IPS-NIHi11 (cell line): ENCODE measurements around the gene PDE4B.
"Not testable (repeated sequence)": the region's sequence is repeated elsewhere in the genome, so short reads cannot be mapped to it uniquely, and the experiment has no call there.

Experiments used
- DNase-seq: peaks from one replicate; pipeline ENCODE4 v3.0.0; 2012; ENCODE audit warnings: mixed read lengths, low spot score

PDE4B gene

DNA sequence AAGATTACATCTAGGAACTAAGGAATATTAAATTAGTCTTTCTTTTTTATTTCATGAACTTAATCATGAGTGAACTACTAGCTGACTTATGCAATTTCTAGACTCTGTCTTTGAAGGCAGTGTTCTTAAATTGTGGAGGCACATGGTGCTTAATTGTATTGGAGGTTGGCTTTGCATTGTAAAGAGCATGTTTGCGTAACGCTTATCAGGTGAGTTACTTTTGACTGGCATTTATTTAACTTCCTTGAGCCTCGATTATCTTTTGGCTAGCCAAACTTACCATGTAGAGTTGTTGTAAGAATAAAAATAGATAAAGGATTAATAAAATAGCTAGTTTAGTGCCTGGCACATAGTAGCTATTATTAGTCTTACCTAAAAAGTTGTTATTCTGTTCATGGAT lies 262.4 kb downstream of the PDE4B start:
- DNase-seq, result no peak

DNA sequence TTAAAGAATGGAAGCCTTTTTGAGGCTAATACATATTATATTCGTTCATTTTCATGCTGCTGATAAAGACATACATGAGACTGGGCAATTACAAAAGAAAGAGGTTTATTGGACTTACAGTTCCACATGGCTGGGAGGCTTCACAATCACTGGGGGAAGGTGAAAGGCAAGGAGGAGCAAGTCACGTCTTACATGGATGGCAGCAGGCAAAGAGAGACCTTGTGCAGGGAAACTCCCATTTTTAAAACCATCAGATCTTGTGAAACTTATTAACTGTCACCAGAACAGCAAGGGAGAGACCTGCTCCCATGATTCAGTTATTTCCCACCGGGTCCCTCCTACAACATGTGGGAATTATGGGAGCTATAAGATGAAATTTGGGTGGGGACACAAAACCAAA lies 264.8 kb downstream of the PDE4B start:
- not testable (repeated sequence) for DNase-seq

DNA sequence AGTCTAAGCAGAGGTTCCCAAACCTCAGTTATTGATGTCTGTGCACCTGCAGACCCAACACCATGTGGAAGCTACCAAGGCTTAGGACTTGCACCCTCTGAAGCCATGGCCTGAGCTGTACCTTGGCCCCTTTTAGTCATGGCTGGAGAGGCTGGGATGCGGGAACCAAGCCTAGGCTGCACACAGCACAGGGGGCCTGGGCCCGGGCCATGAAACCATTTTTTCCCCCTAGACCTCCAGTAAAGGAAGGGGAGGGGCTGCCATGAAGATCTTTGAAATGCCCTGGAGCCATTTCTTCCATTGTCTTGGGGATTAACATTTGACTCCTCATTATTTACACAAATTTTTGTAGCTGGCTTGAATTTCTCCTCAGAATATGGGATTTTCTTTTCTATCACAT lies 265.9 kb downstream of the PDE4B start:
- no peak for DNase-seq

DNA sequence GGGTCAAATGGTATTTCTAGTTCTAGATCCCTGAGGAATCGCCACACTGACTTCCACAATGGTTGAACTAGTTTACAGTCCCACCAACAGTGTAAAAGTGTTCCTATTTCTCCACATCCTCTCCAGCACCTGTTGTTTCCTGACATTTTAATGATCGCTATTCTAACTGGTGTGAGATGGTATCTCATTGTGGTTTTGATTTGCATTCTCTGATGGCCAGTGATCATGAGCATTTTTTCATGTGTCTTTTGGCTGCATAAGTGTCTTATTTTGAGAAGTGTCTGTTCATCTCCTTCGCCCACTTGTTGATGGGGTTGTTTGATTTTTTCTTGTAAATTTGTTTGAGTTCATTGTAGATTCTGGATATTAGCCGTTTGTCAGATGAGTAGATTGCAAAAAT lies 274.5 kb downstream of the PDE4B start:
- not testable (repeated sequence) for DNase-seq

DNA sequence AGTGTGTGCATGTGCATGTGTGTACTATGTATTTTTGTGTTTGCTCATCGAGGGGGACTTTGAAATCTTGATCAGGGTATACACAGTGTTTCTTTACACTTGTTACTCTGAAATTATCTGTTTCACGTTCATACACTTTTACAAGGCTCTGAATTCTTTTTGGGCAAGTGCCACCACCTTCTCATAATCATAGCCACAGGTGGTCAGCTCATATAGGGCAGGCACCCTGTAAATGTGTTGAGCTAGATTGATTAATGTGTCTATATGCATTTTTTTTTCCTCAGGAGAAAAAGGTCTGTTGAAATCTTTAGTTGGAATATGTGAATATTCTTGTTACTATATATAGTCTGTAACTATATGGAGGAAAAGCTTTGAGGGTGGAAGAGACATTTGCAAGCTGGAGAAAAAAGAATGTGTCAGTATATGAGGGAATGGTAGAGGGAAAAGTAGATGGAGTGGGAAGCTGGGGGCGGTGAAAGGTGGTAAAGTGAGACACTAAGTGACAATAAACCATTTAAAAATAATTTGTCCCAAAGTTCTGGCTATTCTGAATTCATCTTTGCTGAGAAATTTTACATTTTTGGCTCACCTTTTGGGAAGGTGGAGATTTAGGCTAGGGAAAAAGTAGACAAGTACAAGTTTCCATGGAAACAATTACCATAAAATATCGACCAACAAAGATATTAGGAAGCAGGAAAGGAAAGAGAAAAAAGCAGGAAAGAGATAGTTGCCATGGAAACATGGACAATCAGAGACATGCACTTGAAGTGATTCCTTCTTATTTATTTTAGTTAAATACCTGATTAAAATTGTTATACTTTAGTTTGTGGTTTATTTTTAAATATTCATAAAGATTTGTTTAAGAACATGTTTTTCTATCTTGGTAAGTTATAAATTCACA lies 277.5 kb downstream of the PDE4B start:
- DNase-seq, result no peak

DNA sequence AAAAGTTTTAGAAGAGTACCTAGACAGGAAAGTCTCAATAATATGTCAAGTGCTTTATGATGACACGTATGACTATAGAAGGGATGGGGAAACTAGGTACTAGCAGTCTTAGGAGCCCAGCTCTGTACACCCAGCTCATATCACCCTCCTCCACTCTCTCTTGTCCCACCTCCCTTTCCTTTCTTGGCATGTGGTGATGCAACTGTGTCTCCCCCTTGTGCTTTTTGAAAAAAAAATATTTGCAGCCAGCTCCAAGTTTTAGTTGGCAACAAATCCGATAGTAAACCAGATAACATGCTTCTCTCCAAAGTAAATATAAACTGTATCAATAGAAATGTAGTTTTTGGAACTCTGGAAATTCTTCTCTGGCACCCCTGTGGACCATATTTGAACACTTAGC lies 280.7 kb downstream of the PDE4B start:
- no peak for DNase-seq

DNA sequence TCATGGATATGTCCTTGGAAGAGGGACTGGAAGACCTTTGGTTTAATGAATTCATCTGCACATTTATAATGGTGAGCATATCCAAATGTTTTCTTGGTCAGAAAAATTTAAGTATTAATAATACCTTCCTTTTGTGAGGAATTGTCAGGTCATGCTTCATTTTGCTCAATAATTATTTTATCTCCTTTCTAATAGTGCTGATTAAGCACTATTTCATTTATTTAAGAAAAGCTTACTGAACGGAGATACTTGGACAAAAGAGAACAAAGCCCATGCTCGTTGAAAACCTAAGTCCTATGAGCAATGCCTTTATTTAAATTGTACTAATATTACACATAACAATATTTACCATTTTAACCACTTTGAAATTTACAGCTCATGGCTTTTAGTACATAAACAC lies 281.5 kb downstream of the PDE4B start:
- DNase-seq, result no peak

DNA sequence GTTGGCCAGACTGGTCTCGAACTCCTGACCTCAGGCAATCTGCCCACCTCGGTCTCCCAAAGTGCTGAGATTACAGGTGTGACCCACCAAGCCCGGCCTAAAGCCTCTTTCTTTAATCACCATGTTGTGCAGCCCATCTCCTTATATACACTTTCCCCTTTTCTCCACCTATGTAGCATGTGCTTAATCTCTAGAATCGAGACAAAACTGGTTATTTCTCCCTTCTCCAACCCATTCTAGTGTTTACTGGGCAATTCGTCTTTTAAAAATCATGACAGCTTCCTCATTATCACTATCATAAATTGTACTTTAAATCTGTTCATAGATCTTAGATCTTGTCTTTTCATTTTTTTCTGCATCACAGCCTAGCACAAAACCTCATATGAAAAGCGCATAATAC lies 285.7 kb downstream of the PDE4B start:
- DNase-seq, result no peak

DNA sequence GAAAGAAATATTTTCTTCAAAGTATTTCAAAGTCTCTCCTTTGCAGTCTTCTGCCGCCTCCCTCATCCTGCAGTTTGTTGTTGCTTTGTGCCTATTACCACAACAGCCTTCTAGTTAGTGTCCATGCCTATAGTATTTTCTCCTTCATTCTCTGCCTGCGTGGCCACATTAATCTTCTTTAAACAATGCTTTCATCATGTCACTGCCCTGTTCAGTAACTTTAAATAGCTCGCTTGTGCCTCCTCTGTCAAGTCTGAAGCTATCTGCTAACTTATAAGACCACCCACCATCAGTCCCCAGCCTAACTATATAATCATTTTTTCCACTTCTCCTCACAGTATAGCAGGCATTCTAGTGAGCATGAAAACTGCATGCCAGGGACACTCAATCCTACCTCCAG lies 290.3 kb downstream of the PDE4B start:
- no peak for DNase-seq

DNA sequence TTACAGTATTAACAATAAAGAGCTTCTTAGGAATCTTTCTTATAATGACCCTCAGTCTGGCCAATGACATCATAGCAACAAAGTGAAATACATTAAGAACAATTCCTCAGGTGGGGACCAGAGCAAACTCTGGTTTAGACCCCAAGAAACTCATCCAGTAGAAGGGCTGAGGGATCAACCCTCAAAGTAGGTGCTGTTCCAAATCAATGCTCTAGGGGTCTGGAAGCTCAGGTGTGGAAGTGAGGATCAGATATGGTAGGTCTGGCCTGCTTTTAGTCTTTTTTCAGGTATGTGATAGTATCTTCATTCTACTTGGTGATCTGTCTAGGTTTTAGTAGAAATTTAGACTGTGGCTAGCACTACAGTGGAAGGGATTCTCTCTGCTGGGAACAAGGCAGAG lies 291.7 kb downstream of the PDE4B start:
- DNase-seq, result peak; percentile 16

DNA sequence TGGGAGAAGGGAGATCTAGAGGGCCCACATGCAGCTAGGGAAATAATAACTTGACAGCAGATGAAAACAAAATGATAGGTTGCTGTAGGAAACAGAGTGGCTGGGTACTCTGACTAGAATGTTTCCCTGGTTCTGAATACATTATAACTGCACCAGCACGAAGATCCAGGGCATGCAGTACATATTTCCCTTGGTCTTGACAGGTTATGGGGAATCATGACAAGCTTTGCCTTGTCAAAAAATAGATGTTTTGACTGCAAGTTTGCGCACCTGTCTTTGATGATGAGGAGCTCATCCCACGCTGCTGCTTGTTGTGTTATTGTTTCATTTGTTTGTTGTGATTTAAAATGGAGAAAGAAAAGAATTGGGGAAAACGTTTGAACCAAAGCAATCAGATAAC lies 292.9 kb downstream of the PDE4B start:
- DNase-seq, result no peak

DNA sequence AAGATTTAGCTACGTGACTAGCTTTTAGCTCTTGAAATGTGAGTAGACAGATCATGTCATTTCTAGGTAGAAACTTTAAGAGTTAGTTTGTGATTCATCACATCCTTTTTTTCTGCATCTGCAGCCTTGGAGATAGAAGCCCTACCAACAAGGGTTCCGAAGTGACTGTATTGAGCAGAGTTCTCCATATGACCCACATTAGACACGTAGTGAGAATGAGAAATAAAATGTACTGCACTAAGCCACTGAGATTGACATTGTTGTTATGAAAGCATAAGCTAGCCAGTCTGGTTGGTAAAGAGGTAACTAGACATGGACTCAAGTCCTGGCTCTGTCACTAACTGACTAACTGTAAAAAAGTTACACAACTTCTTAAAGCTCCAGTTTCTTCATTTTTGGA lies 296.1 kb downstream of the PDE4B start:
- no peak for DNase-seq

DNA sequence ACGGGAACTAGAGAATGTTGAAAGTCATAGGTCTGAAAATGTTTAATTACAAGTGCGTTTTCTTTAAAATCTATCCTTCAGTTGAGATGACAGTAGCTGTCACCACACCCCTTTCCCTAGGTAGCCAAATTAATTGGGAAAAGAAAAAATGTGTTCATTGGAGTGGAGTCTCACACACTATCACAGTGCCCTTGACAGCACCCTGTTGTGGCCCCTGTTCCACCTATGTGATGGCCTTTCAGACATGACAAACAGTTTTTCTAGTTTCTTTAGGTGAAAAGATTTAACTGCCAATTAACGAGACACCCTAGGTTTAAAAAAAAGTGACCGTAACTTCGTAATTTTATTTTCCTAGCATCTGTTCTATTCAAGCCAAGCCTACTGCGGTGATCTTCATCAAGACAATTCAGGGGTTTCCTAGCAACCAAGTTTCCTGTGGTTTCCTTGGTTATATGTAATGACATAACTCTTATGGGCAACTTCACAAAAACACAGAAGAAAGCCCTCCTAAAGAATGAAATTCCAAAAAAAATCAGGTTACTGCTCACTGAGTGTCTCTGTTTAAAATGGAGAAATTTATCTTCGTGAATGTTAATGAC lies 298.3 kb downstream of the PDE4B start:
- peak; percentile 10 for DNase-seq

DNA sequence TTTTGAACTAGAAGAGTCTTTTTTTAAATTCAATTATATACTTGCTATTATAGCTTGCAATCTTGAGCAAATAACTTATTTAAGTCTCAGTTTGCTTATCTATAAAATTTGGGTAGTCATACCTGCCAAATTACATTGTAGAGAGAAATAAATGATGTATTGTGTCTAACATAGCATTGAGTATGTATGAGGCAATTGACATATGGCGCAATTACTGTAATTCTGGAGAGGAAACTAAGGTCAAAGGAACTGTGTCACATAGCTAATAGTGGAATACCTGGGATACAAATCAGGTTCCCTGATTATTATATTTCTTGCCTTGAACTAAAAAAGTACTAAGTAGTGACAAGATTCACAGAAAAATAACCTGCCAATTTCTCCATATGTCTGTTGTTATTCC lies 302.5 kb downstream of the PDE4B start:
- DNase-seq, result no peak

DNA sequence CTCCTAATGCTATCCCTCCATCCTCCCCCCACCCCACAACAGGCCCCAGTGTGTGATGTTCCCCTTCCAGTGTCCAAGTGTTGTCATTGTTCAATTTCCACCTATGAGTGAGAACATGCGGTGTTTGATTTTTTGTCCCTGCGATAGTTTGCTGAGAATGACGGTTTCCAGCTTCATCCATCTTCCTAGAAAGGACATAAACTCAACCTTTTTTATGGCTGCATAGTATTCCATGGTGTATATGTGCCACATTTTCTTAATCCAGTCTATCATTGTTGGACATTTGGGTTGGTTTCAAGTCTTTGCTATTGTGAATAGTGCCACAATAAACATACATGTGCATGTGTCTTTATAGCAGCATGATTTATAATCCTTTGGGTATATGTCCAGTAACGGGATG lies 308.3 kb downstream of the PDE4B start:
- not testable (repeated sequence) for DNase-seq

DNA sequence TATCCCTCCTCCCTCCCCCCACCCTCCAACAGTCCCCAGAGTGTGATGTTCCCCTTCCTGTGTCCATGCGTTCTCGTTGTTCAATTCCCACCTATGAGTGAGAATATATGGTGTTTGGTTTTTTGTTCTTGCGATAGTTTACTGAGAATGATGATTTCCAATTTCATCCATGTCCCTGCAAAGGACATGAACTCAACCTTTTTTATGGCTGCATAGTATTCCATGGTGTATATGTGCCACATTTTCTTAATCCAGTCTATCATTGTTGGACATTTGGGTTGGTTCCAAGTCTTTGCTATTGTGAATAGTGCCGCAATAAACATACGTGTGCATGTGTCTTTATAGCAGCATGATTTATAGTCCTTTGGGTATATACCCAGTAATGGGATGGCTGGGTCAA lies 311.4 kb downstream of the PDE4B start:
- not testable (repeated sequence) for DNase-seq

DNA sequence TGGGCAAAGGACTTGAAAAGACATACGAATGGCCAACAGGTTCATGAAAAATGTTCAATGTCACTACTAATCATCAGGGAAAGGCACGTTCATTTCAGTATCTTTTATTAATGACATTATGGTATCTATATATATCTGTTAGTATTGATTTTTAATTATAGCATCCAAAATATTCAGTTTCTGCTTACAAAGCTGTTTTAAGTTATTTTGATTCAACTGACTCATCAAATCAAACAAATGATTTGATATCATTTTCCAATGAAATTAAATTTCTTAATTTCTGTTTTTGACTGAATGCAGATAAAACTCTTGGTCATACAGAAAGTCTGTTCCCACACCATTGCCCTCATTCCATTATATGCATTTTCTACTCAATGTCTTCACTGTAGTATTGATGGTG lies 315.9 kb downstream of the PDE4B start:
- no peak for DNase-seq

DNA sequence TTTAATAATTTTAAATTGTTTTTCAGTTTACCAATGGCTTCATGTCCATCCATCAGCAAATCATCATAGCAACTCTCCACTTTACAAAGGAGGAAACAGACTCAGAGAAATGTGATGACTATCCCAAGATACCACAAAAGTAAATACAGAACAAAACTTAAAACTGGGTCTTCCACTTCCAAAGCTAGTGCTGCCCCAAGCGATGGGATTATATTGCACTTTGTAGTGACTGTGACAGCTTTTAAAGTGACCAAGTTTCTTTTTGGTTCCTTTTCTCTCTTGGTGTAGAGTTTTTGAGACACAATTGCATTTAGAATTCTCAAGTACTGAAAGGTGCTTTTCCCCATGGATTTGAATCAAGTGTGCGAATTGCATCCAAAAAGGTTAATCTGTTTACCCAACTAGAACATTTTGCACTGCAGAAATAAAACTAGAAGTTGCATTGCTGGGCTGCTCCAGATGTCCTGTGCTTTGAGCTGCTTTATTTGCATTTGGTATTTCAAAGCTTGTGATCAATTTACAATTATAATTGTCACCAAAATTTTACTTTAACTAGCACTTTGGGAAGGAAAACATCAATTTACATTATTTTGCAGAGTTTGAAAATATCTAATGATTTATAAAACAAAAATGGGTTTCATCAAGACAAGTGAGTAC lies 320.2 kb downstream of the PDE4B start:
- no peak for DNase-seq

DNA sequence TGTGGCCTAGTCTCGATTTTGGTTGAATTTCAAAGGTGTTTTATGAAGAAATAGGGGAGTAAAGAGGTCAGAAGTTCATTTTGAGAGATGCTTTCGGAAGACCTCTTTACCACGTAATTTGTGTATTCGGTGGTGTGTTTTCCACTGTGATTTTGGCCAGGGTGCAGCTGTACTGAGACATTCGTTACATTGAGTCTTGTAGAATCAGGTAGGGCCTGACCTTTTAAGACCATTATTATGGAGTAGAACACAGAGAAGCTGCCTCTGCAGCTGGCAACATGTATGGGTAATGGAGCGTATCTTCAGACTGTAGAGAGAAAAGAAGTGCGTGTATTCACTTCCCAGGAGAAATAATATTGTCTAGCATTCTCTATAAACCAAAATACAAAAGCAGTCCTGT lies 326.5 kb downstream of the PDE4B start:
- DNase-seq, result no peak

DNA sequence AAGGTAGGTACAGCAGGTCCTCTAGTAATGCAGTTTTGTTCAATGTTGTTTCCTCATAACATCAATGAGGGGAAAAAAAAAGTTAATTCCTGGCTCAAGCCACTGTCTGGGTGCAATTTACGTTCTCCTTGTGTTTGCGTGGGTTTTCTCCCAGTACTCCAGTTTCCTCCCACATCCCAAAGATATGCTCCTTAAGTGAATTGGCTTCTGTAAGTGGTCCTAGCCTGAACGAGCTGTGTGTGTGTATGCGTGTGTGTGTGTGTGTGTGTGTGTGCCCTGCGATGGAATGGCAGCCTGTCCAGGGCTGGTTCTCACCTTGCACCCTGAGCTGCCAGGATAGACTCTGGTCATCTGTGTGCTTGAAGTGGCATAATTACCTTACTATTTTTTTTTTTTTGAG lies 332.0 kb downstream of the PDE4B start:
- DNase-seq, result no peak

DNA sequence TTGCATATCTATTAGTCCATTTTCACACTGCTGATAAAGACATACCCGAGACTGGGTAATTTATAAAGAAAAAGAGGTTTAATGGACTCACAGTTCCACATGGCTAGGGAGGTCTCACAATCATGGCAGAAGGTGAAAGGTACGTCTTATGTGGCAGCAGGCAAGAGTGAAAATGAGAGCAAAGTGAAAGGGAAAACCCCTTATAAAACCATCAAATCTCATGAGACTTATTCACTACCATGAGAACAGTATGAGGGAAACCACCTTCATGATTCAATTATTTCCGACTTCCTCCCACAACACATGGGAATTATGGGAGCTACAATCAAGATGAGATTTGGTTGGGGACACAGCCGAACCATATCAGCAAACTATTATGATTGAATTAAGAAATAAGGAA lies 335.9 kb downstream of the PDE4B start:
- not testable (repeated sequence) for DNase-seq

DNA sequence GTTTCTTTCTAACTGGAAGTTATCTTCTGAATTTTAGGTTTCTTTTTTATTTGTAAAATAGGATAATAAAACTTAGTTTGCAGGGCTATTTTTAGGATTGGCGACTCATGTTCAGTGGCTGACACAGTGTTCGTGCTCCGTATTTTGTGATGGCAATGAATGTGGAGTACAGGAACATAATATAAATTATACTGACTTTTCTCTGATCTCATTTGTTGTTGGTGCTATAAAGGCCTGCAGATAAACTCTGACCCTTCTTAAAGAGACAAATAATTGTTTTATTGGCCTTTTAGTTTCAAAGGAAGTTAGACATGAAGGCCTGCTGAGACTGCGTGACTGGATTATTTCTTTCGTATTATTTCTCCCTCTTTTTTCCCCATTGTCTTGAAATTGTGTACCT lies 339.6 kb downstream of the PDE4B start:
- DNase-seq, result no peak

DNA sequence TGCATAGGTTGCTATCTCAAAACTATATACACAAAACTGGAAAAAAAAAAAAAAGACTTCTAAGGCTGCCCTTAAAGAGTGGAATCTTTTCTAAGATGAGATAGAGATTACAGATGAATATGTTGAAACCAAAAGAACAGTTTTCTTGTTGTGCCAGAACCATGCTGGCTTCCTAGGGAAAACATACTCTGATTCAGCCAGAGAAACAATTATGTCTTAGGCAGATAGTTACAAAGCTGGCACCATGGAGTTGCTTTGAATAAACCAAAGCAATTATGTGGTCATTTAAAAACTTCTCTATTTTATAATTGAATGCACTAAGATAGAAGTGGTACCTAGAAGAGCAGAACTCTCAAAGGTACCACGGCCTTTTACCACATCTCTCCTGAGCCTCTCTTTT lies 341.3 kb downstream of the PDE4B start:
- no peak for DNase-seq
